Dermis blood vessel endothelial cell (primary cell): ENCODE measurements around the gene CLIC3. TPM values are rescaled to one million over a fixed set of nuclear protein-coding genes. Genes with fewer than 3 reads are reported as not detected.
"Not testable (repeated sequence)": the region's sequence is repeated elsewhere in the genome, so short reads cannot be mapped to it uniquely, and the experiment has no call there.

Experiments
- DNase-seq: peaks from one replicate; pipeline ENCODE4 v3.0.0; 2010
- total RNA-seq: library from RNA; depleted of rRNA; stranded (reverse); fragments of >200 nt; gene quantifications from 2 replicates; pipeline ENCODE4 v1.2.3, GENCODE V29; 2014

The CLIC3 gene
- total RNA-seq, 1 donor from 2014 or later = not detected

DNA sequence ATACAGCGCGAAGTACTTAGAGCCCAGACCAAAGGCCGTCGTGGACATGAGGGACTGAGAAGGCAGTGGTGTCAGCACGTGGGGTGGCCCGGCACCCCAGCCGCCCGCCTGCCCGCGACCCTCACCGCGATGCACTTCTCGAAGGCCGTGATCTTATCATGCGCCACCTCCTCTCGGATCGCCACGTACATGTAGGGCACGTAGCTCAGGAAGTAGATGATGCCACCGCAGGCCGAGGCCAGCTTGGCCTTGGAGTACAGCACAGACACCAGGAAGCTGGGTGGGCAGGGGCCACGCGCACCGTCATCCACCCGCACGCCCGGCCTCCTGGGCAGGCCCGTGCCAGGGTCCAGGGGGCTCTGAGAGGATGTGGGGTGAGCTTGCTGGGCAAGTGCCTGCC, 20.7 kb upstream of the CLIC3 start:
- no peak for DNase-seq

DNA sequence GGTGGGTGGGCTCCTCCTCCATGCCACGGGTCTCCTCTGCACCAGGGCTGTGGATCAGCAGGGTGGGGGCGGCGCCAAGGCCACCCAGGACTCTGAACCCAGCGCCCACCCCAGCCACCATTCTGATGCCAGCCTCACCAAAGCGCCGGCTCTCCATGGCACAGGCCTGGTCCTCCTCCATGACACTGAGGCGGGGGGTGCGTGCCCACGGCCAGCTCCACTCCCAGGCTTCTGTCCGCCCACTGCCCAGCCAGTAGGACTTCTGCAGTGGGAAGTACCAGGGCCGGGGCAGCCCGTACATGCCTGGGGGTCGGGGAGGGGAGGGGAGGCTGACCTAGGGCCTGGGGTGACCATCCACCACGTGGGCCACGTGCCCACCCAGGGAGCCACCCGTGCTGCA, 20.1 kb upstream of the CLIC3 start:
- DNase-seq = no peak

DNA sequence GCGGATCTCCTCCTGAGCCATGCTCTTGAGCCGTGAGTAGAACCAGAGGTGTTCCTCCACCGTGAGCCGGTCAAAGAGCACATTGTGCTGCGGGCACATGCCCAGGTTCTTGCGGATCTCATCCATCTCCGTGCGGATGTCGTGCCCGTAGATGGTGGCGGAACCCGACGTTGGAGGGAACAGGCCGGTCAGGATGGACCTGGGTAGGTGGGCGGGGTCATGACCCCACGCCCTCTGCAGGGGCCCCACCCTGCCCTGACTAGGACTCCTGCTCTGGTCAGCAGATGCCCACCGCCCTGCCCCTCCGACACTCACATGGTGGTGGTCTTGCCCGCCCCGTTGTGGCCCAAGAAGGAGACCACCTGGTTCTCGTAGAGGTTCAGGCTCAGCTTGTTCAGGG, 19.6 kb upstream of the CLIC3 start:
- DNase-seq = no peak

DNA sequence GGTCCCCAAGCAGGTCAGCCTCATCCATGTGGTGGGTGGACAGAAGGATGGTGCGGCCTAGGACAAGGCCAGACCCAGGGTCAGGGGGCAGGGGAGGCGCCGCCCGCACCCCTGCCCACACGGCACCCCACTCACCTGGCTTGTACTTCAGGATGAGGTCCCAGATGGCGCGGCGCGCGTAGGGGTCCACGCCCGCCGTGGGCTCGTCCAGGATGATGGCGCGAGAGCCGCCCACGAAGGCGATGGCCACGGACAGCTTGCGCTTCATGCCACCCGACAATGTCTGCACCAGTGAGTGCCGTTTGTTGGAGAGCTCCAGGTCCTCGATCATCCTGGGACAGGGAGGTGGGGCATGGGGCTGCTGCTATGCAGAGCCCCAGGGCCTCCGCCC, 19.2 kb upstream of the CLIC3 start:
- no peak for DNase-seq

DNA sequence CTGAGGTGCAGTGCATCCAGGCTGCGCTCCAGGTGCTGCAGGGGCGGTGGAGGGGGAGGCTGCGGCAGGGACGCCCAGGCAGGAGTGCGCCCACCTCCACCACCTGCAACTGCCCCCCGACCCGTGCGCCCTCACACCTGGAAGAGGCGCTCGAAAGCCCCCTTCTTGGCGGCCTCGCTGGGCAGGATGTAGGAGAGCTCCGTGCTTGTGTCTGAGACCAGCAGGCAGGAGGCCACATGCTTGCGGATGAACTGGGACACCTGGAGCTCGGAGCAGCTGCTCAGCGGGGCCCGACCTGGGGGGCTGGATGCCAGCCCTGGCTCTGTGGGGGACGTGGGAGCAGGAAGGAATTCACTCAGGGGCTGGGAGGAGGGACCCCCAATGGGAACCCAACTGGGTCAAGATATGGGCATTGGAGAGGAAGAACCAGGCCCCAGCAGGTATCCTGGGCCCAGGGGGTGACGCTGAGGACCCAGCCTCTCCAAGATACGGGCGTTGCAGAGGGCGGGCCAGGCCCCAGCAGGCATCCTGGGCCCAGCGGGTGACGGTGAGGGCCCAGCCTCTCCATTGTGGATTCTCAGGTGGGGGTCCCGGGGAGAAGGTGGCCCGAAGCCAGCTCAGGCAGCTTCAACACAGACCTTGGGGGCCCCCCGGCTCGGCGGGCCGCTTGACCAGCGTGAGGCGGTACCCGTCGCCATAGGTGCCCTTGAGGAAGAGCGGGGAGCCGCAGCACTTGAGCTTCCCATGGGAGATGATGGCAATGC, 18.6 kb upstream of the CLIC3 start:
- no peak for DNase-seq

DNA sequence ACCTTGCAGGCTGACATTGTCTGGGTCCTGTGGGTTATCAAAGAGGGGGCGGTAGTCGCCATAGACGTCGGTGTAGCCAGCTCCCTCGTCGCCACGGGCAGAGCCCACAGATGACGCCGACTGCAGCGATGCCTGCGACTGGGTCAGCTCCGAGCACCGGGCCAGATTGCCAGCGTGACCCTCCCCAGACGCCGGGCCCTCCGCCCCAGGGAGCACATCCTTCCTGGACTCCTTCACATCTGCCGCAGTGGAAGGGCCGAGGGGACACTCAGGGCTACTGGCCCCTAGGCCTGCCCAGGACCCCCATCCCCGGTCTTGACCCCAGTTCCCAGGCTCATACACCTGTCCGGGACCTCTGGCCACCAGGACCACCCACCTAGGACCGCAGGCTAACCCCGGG, 17.8 kb upstream of the CLIC3 start:
- DNase-seq = no peak

DNA sequence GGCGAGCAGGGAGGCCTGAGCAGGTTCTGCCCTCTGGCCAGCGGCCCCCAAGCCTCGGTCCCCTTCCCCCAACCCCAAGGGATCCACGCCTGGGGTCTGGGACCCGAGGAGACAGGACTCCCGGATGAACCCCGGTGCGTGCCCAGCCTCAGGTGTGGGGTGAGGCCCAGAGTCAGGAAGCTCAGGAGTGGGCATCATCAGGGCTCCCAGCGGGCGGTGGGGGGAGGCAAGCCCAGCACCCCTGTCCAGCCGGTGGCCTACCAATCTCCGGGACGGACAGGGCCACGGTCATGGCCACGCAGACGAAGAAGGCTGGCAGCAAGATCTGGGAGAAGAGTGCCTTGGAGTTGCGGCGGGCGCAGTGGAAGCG, 17.2 kb upstream of the CLIC3 start:
- DNase-seq = no peak

DNA sequence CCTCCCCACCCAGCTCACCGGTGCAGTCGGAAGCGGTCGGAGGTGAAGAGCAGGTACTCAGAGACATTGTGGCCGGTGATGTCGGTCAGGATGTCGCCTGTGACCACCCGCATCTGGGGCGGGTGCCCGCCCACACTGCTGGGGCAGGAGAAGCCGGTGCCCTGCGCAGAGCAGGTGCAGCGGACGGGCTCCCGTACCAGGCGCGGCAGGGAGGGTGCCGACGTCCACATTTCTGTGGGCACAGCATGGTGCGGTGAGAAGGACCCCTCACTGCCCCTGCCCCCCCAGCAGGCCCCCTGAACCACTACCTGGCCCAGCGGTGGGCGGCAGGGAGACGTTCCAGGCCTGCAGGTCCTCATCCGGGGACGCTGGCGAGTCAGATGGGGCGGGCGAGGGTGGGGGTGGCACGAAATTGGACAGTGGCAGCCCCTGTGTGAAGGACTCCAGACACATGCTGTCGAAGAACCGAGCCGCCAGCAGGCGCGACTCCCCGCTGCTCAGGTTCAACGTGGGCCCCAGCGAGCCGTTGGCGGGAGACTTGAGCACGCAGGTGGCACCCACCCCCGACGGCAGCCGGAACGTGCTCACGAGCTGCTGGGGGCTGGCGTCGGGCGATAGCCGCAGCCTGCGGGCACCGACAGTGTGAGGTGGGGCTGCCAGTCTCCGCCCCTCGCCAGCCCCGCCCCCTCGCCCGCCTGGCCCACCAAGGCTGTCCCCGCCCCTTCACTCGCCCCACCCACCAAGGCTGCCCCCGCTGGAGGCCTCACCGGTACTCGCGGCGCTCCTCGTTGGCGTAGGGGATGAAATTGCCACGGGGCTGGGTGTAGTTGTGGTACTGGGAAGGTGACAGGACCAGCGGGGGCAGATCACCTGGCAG, 16.6 kb upstream of the CLIC3 start:
- no peak for DNase-seq

DNA sequence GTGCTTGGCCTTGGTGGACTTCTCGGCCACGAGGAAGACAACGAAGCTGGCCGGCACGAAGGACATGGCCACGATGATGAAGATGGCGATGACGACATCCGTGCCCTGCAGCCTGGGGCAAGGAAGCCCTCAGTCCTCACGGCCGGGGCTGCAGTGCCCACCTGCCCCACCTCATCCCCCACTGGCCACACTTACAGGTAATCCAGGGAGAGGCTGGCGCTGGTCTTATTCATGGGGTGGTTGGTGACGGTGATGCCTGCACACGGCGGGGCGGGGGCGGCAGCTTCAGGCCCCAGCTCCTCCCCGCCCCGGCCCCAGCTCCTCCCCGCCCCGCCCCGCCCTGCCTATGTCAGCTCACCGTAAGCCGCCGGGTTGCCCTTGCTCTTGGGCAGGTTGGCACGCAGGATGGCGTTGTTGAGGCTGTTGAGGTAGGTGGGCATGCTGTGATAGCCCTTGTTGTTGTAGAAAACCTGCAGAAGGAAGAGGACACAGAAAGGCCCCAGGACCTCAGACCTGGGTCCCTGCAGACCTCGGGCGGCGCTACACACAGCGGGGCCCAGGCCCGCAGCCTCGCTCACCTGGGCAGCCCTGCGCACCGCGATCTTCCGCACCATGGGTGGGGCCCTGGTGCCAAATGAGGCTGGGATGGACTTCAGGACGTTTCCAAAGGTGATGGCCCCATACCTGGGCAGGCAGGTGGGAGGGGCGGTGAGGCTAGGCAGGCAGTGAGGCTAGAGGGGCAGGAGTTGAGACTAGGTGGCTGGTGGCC, 15.7 kb upstream of the CLIC3 start:
- no peak for DNase-seq

DNA sequence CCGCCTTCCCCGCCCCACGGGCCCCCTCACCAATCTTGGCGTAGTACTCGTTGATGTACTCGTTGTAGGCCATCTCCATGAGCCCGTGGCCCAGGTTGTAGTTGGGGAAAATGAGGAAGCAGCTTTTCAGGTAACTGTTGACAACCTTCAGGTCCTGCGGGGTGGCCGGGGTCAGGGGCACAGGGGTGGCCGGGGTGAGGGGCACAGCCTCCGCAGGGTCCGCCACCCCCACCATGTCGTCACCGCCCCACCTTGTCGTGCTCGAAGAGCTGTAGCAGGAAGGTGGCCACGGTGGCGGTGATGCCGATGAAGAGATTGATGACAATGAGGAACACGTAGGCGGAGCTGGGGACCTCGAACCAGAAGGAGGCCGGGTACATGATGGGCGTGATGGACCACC, 14.8 kb upstream of the CLIC3 start:
- no peak for DNase-seq

DNA sequence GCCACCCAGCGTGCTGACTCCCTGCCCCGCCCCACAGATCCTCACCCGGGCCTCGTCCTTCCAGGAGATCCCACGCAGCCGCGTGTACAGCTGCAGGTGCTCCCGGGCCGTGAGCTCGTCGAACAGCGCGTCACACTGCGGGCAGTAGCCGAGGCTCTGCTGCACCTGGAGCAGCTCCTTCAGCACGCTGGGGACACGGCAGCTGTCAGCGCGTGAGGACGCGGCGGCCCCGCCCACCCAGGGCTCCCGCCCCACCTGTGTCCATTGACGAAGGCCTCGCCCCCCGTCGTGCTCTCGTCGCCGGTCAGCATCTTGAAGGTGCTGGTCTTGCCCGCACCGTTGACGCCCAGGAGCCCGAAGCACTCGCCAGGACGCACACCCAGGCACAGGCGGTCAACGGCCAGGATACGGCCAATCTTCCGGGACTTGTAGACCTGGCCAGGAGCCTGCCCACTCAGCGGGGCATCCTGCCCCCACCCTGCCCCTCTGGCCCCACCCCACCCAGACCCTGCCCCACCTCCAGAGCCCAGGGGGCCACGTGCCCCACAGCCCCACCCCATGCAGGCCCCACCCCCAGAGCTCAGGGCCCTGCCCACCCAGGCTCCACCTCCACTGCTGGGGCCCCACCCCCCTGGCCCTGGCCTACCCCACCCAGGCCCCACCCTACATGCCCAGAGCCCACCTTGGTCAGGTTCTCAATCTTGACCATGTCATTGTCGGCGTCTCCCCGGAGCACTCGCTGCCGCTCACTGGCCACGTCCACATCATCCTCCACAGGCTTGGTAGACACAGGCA, 13.8 kb upstream of the CLIC3 start:
- no peak for DNase-seq

DNA sequence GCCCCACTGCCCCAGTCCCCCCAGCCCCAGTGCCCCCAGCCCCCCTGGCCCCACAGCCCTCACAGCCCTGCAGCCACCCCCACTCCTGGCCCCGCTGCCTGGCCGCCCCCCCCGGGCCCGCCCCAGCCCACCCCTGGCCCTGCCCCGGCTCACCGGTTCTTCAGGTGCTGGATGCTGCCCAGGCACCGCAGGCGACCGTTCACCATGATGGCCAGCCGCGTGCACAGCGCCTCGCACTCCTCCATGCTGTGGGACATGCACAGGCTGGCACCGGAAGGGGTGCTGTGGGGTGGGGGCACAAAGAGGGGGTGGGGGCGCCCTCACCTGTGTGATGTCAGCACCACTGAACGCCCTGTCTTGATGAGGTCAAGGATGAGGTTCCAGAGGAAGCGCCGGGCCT, 12.8 kb upstream of the CLIC3 start:
- no peak for DNase-seq

DNA sequence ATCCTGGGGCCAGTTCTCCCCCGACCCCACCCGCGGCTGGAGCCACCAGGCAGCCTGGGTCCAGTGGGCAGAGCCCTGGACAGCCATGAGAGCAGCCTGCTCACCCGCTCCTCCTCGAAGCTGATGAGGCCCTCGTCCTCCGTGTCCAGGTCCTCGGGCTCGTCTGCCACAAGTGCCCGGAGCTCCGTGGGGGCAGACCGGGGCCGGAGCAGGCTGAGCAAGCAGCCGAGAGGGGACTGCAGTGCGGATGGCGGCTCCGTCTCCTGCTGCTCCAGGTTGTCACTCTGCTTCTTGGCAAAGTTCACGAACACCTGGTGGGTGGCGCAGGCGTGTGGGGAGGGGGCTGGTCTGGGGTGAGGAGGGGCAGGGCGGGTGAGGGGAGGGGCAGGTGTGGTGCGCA, 11.9 kb upstream of the CLIC3 start:
- no peak for DNase-seq

DNA sequence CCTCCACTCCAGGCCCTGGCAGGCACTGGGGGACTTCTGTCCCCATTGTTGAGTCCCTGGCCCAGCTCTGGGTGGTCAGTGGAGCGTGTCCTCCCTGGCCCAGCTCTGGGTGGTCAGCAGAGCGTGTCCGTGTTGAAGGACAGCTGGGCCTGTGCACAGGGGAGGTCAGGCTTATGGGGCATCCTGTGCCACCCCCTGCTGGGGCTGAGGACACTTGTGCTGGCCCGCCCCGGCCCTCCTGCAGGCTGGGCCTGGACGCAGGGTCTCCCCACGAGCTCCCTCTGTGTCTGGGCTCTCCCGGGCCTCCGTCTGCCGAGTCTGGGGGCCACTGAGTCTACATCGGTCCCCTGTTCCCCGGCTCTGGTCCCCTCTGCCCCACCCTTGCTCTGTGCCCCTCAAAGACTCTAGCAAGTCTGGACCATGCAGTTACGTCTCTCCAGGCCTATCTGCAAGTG, 11.5 kb upstream of the CLIC3 start:
- no peak for DNase-seq

DNA sequence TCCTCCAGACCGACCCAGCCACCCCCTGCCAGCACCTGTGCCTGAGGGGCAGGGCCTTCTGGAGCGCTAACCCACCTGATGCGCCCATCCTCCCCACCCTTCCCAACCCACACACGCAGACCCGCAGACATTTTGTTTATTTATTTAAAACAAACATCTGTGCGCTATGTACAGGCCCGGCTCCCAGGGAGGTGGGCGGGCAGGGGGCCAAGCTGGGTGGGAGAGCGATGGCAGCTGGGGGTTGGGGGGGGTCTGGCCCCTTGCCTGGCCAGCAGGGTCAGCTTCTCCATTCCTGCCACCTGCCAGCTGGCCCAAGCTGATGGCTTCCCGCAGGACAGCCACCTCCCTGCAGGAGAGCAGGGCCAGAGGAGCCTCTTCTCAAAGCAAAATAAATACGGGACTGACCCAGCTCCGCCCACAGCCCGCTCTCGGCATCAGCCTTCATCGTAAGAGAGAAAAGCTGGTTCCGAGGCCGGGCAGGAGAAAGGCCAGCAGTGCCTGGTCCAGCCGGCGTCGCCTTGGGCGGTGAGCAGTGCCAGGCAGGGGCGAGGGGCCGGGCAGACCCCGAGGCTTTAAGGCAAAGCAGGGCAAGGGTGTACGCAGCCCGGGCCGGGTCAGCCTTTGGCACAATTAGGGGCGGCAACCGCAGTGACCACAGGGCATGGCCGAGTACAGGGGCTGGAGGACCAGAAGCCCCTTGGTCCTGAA, 10.9 kb upstream of the CLIC3 start:
- no peak for DNase-seq

DNA sequence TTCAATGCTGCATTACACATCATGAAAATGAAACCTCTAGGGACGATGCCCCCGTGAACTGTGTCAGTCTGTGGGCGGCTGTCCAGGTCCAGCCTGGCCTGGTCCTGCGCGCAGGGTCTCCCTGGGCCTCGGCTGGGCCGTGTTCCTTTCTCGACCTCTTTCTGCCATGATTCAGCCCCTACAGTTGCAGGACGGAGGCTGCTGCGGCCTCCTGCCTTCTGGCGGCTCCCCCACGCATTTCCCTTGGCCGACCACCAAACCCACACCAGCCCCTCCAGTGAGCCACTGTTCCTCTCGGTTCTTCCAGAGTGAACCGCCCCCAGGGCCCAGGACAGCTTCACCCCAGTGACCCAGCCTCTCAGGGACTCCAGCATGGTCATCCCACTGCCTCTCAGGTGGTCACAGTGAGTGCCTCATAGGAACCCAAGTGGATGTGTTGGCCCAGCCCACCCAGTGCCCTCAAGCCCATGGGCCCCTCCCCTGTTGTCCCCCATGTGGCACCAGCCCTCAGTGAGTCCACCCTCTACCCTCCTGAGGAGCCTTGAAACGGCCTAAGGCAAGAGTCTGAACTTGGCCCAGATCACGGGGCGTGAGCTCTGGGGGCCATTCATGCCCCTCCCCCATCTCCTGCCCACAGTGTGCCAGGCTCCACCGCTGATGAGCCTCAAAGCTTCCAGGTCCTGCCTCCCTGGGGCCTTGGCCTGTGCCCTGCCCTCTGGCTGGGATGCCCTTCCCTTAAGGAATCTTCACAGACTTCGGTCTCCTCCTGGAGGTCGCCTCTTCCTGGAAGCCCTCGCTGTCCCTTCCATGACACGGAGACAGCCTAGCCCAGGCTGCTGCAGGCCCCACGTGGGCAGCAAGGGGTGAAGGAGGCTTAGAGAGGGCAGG, 10.0 kb upstream of the CLIC3 start:
- no peak for DNase-seq

DNA sequence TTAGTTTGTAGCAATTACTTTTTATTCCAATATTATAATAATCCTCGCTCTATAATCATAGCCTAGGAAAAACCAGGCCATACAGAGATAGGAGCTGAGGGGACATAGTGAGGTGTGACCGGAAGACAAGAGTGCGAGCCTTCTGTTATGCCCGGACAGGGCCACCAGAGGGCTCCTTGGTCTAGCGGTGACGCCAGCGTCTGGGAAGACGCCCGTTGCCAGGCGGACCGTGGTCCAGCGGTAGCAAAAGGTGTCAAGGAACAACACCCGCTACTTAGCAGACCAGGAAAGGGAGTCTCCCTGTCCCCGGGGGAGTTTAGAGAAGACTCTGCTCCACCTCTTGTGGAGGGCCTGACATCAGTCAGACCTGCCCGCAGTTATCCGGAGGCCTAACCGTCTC, 7.9 kb upstream of the CLIC3 start:
- DNase-seq = not testable (repeated sequence)

DNA sequence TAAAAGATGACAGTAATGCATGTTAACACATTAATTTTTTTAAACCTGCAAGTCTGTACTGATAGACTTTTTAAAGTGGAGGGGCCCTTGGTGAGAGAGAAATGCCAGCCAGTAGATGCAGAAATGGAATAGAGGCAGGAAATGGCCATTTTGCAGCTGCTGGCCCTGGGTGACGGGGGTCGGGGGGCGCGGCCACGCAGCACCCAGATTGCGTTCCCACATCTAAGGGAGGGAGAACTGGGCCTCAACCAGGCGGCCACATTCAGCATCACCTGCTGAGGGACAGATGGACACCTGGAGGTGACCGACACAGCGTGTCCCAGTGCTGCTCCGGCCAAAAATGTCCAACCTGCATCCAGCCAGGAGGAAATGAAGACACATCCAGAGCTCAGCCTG, 6.3 kb upstream of the CLIC3 start:
- no peak for DNase-seq

DNA sequence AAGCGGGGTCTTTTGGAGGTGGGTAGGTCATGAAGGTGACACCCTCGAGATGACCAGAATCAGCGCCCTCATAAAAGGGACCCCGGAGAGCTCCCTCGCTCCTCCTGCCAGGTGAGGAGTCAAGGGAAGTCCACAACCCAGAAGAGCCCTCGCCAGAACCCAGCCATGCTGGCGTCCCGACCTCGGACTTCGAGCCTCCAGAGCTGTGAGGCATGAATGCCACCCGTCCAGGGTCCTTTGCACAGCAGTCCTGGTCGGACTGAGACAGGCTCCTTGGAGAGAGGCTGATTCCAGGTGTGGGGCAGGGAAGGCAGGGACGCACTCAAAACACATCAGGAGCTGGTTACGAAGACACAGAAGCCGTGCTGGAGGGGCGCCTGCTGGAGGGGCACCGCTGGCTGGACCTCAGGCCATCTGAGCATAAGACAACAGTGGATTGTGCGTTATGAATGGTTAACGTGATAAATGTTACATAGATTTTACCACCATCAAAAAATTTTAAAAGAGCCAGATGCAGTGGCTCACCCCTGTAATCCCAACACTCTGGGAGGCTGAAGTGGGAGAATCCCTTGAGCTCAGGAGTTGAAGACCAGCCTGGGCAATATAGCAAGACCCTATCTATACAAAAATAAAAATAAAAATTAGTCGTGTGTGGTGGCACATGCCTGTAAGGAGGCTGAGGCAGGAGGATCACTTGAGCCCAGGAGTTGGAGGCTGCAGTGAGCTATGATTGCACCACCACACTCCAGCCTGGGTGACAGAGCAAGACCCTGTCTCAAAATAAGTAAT, 5.7 kb upstream of the CLIC3 start:
- no peak for DNase-seq
